K562 (cell line): ENCODE measurements around the gene STX7. TPM values are rescaled to one million over a fixed set of nuclear protein-coding genes. Genes with fewer than 3 reads are reported as not detected.

ENCODE experiments used
- ATAC-seq: fragments of 200-7000 bp; cut with Tn5 transposase; 3 replicates; pipeline ENCODE4 v1.9.1; 2020; ENCODE audit warnings: moderate library complexity
- BruUV-seq: library from RNA; stranded (reverse); fragments of 400-500 nt; replicated peaks from 2 replicates; lab custom pipeline; 2021; lab: Mats Ljungman, UMichigan
- CTCF ChIA-PET: fragments of 300-600 bp; formaldehyde crosslinking; extraction: SDS; loops from one replicate; lab custom pipeline; 2021; ENCODE audit warnings: low intra/inter-chr PET ratio; lab: Yijun Ruan, JAX
- POLR2A ChIA-PET: fragments of 300-600, 350-650 bp; sonication (Branson Sonifier 250); formaldehyde crosslinking; extraction: SDS; loops from one replicate; lab custom pipeline; 2021; ENCODE audit warnings: antibody characterized with exemption, inconsistent platforms; lab: Yijun Ruan, JAX
- DNase-seq, 4 experiments: peaks; one replicate each; pipeline versions ENCODE4 v3.0.0 to v3.0.0-alpha.2; 2011 to 2018; ENCODE audit warnings: low spot score in 3 of 4, mixed read lengths in 3 of 4; ENCODE audit errors: extremely low read depth in 1 of 4
- FAIRE-seq: peaks from 2 replicates; lab custom pipeline; 2011; peaks lifted over from hg19 to GRCh38; lab: Jason Lieb, UNC
- H2AFZ ChIP-seq: 2 replicates; pipeline ENCODE4 v1.6.0; 2011; ENCODE audit warnings: low read depth, low read length, control low read depth, inconsistent platforms
- H3K27ac ChIP-seq: fragments of 200-600 bp; 3 replicates; pipeline ENCODE4 v1.8.0; 2011; ENCODE audit warnings: low read depth, mild to moderate bottlenecking, control low read depth, inconsistent platforms, low read length, moderate library complexity, mixed read lengths; ENCODE audit errors: extremely low read depth
- H3K27me3 ChIP-seq, 2 experiments: fragments of 300-600 bp in 1 of 2; 2 replicates in 1 of 2; 3 replicates in 1 of 2; pipeline versions ENCODE4 v1.6.0 to v1.8.0; 2011; ENCODE audit warnings: inconsistent platforms in 2 of 2, low read length in 2 of 2, mild to moderate bottlenecking in 1 of 2, mixed read lengths in 1 of 2, moderate library complexity in 1 of 2; ENCODE audit not compliant: control insufficient read depth in 2 of 2, insufficient read depth in 2 of 2
- H3K36me3 ChIP-seq: fragments of 300-600 bp; 3 replicates; pipeline ENCODE4 v1.8.0; 2011; ENCODE audit warnings: mild to moderate bottlenecking, low read length, inconsistent platforms; ENCODE audit not compliant: control insufficient read depth, insufficient read depth
- H3K4me1 ChIP-seq, 2 experiments: fragments of 200-600 bp in 1 of 2; replicated peaks in 1 of 2; 2 replicates in 1 of 2; 3 replicates in 1 of 2; pipeline versions ENCODE4 v1.5.1 to v1.8.0; 2011; ENCODE audit warnings: inconsistent platforms in 2 of 2, low read length in 2 of 2, mild to moderate bottlenecking in 1 of 2, mixed read lengths in 1 of 2, moderate library complexity in 1 of 2; ENCODE audit not compliant: control insufficient read depth in 2 of 2, insufficient read depth in 2 of 2
- H3K4me2 ChIP-seq: 2 replicates; pipeline ENCODE4 v1.6.1; 2011; ENCODE audit warnings: low read length, control low read depth, inconsistent platforms, mixed read lengths; ENCODE audit not compliant: insufficient read depth
- H3K4me3 ChIP-seq: fragments of 200-600 bp; sonication (generic), shearing (Covaris generic); 2 replicates; pipeline ENCODE4 v1.5.1; 2016; ENCODE audit warnings: control low read depth, inconsistent platforms
- H3K79me2 ChIP-seq: fragments of 200-600 bp; 3 replicates; pipeline ENCODE4 v1.8.0; 2011; ENCODE audit warnings: low read length, inconsistent platforms; ENCODE audit not compliant: control insufficient read depth, insufficient read depth
- H3K9ac ChIP-seq, 2 experiments: 2 replicates each; pipeline versions ENCODE4 v1.6.0 to v1.6.1; 2011; ENCODE audit warnings: low read depth in 2 of 2, low read length in 2 of 2, control low read depth in 1 of 2, inconsistent platforms in 1 of 2, mild to moderate bottlenecking in 1 of 2, mixed read lengths in 1 of 2; ENCODE audit not compliant: insufficient read depth in 1 of 2
- H3K9me1 ChIP-seq: one replicate; pipeline ENCODE4 v1.6.0; 2011; ENCODE audit warnings: inconsistent platforms, mild to moderate bottlenecking, low read length, moderate library complexity; ENCODE audit not compliant: control insufficient read depth, insufficient read depth
- H3K9me3 ChIP-seq: replicated peaks from 2 replicates; pipeline ENCODE4 v1.5.1; 2011; ENCODE audit warnings: low read depth, low read length, inconsistent platforms; ENCODE audit not compliant: control insufficient read depth, insufficient read depth
- H4K20me1 ChIP-seq: replicated peaks from 2 replicates; pipeline ENCODE4 v1.6.1; 2011; ENCODE audit warnings: low read length, inconsistent platforms, mixed read lengths; ENCODE audit not compliant: control insufficient read depth, insufficient read depth
- CHD4 ChIP-seq: fragments of 200-600 bp; sonication (generic); IDR thresholded peaks from 3 replicates; pipeline ENCODE4 v1.6.1; 2012; ENCODE audit warnings: low read depth, mild to moderate bottlenecking, mixed read lengths, low read length, inconsistent platforms; ENCODE audit not compliant: insufficient read depth, insufficient replicate concordance, poor library complexity, severe bottlenecking
- ETV6 ChIP-seq, 3 experiments: fragments of 150-350 bp in 1 of 3; sonication (generic) in 1 of 3; formaldehyde crosslinking in 1 of 3; IDR thresholded peaks; 2 replicates each; pipeline versions ENCODE4 v1.6.1 to v1.8.0; 2014 to 2022; ENCODE audit warnings: borderline replicate concordance in 2 of 3, low read depth in 2 of 3, antibody characterized with exemption in 1 of 3, low read length in 1 of 3, mild to moderate bottlenecking in 1 of 3, missing genetic modification reagents in 1 of 3
- GTF2E2 ChIP-seq: fragments of 200-800 bp; sonication (Bioruptor generic); IDR thresholded peaks from 2 replicates; pipeline ENCODE4 v1.6.1; 2016; ENCODE audit warnings: missing genetic modification characterization, missing compliant biosample characterization
- RAD51 ChIP-seq: fragments of 450-650 bp; IDR thresholded peaks from 2 replicates; pipeline ENCODE4 v1.7.1; 2016; ENCODE audit warnings: low read depth, mild to moderate bottlenecking, borderline replicate concordance
- WGBS: fragments of 100-300 bp; shearing (Covaris generic); methylation state at CpG from one replicate; pipeline ENCODE4 v1.1.6; 2016; ENCODE audit warnings: low coverage, mixed read lengths; ENCODE audit not compliant: insufficient coverage; ENCODE audit errors: missing lambda C conversion rate; 5-methylcytosine and 5-hydroxymethylcytosine counted together
- in situ Hi-C: fragments of 300-500 bp; cut with MboI; formaldehyde crosslinking; loops from 4 replicates; pipeline ENCODE4 v1.15.0; 2018; ENCODE audit warnings: inconsistent platforms, mixed read lengths
- intact Hi-C: fragments of 100-400 bp; cut with micrococcal nuclease; formaldehyde crosslinking; loops from 2 replicates; pipeline ENCODE4 v1.14.2; 2022
- polyA plus RNA-seq, 8 experiments: library from polyadenylated mRNA; depleted of rRNA in 4 of 8; stranded (reverse) in 5 of 8; unstranded in 3 of 8; fragments of >200 nt; fragmentation: Nextera tagmentation in 2 of 8; fragmentation: Illumina TruSeq in 1 of 8; extraction: Ambion mirVana in 2 of 8; extraction: Trizol in 1 of 8; gene quantifications; 2 replicates each; pipeline versions ENCODE4 v1.2.1 to v1.2.3, GENCODE V29; 2011 to 2014; ENCODE audit warnings: inconsistent platforms in 1 of 8, missing spikeins in 1 of 8
- total RNA-seq, 7 experiments: library from RNA; depleted of rRNA in 6 of 7; stranded (reverse); fragments of >200 nt in 6 of 7; fragmentation: Illumina TruSeq in 2 of 7; extraction: Trizol in 2 of 7; gene quantifications; 2 replicates each; pipeline versions ENCODE4 v1.2.1 to v1.2.3, GENCODE V29; 2011 to 2021; ENCODE audit warnings: low replicate concordance in 1 of 7
- TF ChIP-seq, protein P1 (sequence below): fragments of 450-650 bp; IDR thresholded peaks from 2 replicates; pipeline ENCODE4 v1.6.1; 2016; ENCODE audit warnings: borderline replicate concordance

STX7 gene
- total and polyA plus RNA-seq, 9 of the 15 experiments (the other 6 are each of a cell fraction or from before 2014, with no cell fraction given): 13.0 to 34.4 (median 25.3) TPM

GRCh38 chr6:132526461-132526860 is 13.5 kb upstream of the STX7 start:
- in situ Hi-C loops (loop anchor here (25.0 kb wide), 2 partner anchors 236 to 1011 kb away; partner anchors contain the start of gene VNN2), intact Hi-C loops (loop anchor here (10.0 kb wide), 1 partner anchor 1388 kb away; no protein-coding TSS in a partner anchor)
- ATAC-seq: no peak
- POLR2A ChIA-PET: interaction anchor here (1.0 to 1.6 kb wide), 2 partner anchors 14 to 291 kb away, joined by 3 to 6 read pairs; partner anchors contain the start of gene STX7
- Histone ChIP-seq H3K27me3 (peaks cover 9 to 10% of the 10 kb centered on the region in 2 experiments; a peak in 4 of 5 replicates), H3K36me3 (no peaks in the 10 kb centered on the region), H3K9ac (no peak overlapping the region), H3K4me1 (no peaks in the 10 kb centered on the region; a peak in 1 of 5 replicates), H4K20me1 (no peaks in the 10 kb centered on the region), H3K27ac (no peak overlapping the region), H3K9me1 (no peaks in the 10 kb centered on the region)
- CTCF ChIA-PET: no interaction called here
- WGBS: 0% methylated on average over 1 of the region's 2 CpGs
- BruUV-seq: no TSS peak
- TF ChIP-seq RAD51: no peak
- no peak for TF ChIP-seq GTF2E2
- TF ChIP-seq, protein P1, sequence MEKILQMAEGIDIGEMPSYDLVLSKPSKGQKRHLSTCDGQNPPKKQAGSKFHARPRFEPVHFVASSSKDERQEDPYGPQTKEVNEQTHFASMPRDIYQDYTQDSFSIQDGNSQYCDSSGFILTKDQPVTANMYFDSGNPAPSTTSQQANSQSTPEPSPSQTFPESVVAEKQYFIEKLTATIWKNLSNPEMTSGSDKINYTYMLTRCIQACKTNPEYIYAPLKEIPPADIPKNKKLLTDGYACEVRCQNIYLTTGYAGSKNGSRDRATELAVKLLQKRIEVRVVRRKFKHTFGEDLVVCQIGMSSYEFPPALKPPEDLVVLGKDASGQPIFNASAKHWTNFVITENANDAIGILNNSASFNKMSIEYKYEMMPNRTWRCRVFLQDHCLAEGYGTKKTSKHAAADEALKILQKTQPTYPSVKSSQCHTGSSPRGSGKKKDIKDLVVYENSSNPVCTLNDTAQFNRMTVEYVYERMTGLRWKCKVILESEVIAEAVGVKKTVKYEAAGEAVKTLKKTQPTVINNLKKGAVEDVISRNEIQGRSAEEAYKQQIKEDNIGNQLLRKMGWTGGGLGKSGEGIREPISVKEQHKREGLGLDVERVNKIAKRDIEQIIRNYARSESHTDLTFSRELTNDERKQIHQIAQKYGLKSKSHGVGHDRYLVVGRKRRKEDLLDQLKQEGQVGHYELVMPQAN: no peak
- no peak for TF ChIP-seq ETV6 (IDR thresholded peaks at IDR 0.05; ENCODE audit: borderline replicate concordance in 1 of 2, low read depth in 2 of 2, low read length in 1 of 2)
- no peak for TF ChIP-seq ETV6 (CRISPR knock-in tag; IDR thresholded peaks at IDR 0.05; ENCODE audit: borderline replicate concordance)
- no peak for TF ChIP-seq CHD4
- TF ChIP-seq, all 486 proteins: peak for 0
- FAIRE-seq (no peak), DNase-seq (no peak)
- no peak overlapping the region for H2AFZ ChIP-seq
- no peak overlapping the region for H3K4me3 ChIP-seq
- no peak overlapping the region for H3K4me2 ChIP-seq
- no peaks in the 10 kb centered on the region for H3K9me3 ChIP-seq
- no peaks in the 10 kb centered on the region for H3K79me2 ChIP-seq
